GM06990 (cell line): Measurements from ENCODE around the gene PPEF2.

Experiments
- DNase-seq: peaks from one replicate; pipeline ENCODE4 v3.0.0-alpha.2; 2011; ENCODE audit not compliant: insufficient read length; ENCODE audit errors: extremely low read depth
- H3K27me3 ChIP-seq: replicated peaks from 2 replicates; pipeline ENCODE4 v1.6.0; 2011; ENCODE audit warnings: low read length; ENCODE audit not compliant: control insufficient read depth, insufficient read depth
- H3K36me3 ChIP-seq: 2 replicates; pipeline ENCODE4 v1.5.1; 2011; ENCODE audit warnings: low read length; ENCODE audit not compliant: control insufficient read depth, insufficient read depth
- H3K4me3 ChIP-seq: replicated peaks from 2 replicates; pipeline ENCODE4 v1.5.1; 2011; ENCODE audit warnings: low read depth, mild to moderate bottlenecking, control low read depth, low read length
- TF ChIP-seq, protein P1 (sequence below): IDR thresholded peaks from 2 replicates; pipeline ENCODE4 v1.5.1; 2011; ENCODE audit warnings: low read length, control low read depth, mild to moderate bottlenecking, inconsistent platforms; ENCODE audit not compliant: insufficient read depth, poor library complexity, severe bottlenecking

Gene PPEF2

GRCh38 chr4:75823812-75824211, 78.4 kb downstream of the PPEF2 start:
- TF ChIP-seq, protein P1, sequence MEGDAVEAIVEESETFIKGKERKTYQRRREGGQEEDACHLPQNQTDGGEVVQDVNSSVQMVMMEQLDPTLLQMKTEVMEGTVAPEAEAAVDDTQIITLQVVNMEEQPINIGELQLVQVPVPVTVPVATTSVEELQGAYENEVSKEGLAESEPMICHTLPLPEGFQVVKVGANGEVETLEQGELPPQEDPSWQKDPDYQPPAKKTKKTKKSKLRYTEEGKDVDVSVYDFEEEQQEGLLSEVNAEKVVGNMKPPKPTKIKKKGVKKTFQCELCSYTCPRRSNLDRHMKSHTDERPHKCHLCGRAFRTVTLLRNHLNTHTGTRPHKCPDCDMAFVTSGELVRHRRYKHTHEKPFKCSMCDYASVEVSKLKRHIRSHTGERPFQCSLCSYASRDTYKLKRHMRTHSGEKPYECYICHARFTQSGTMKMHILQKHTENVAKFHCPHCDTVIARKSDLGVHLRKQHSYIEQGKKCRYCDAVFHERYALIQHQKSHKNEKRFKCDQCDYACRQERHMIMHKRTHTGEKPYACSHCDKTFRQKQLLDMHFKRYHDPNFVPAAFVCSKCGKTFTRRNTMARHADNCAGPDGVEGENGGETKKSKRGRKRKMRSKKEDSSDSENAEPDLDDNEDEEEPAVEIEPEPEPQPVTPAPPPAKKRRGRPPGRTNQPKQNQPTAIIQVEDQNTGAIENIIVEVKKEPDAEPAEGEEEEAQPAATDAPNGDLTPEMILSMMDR: no peak
- H3K27me3 ChIP-seq: no peaks in the 10 kb centered on the region
- no peak for DNase-seq

DNA sequence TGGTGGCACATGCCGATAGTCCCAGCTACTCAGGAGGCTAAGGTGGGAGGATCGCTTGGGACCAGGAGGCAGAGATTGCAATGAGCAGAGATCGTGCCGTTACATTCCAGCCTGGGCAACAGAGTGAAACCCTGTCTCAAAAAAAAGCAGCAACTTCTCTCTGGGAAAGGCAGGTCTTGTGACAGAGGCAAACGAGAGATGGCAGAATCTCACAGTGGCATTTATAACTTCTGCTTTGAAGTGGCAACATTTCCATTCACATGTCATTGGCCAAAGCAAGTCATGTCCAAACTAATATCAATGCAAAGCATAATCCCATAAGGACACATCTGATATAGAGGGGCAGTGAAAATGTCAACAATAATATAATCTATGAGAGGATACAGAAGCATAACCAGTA, 79.8 kb downstream of the PPEF2 start:
- H3K4me3 ChIP-seq: no peak overlapping the region
- DNase-seq: no peak
- TF ChIP-seq, protein P1: no peak

More at GRCh38 chr4:75823812-75824211, 78.4 kb downstream of the PPEF2 start:
- no peaks in the 10 kb centered on the region for H3K36me3 ChIP-seq
- H3K4me3 ChIP-seq: no peak overlapping the region

DNA sequence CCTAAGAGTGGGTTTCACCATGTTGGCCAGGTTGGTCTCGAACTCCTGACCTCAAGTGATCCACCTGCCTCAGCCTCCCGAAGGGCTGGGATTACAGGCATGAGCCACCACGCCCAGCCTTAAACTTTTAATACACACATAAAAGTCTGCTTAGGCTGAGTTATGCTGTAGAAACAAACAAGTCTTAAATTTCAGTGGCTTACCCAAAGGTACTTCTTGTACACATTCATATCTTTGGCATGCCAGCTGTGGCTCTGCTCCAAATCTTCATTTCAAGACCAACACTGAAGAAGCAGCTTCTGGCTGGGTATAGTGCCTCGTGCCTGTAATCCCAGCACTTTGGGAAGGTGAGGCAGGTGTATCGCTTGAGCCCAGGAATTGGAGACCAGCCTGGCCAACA, 80.3 kb downstream of the PPEF2 start:
- no peak for DNase-seq
- Histone ChIP-seq H3K4me3 (no peak overlapping the region), H3K36me3 (no peaks in the 10 kb centered on the region), H3K27me3 (no peaks in the 10 kb centered on the region)
- TF ChIP-seq, protein P1: no peak

More for the DNA sequence above, 79.8 kb downstream of the PPEF2 start:
- H3K27me3 ChIP-seq: no peaks in the 10 kb centered on the region
- H3K36me3 ChIP-seq: no peaks in the 10 kb centered on the region

- TF ChIP-seq, protein P1: no peak
These were observed 81.0 kb downstream of the PPEF2 start for GRCh38 chr4:75821216-75821615.

DNA sequence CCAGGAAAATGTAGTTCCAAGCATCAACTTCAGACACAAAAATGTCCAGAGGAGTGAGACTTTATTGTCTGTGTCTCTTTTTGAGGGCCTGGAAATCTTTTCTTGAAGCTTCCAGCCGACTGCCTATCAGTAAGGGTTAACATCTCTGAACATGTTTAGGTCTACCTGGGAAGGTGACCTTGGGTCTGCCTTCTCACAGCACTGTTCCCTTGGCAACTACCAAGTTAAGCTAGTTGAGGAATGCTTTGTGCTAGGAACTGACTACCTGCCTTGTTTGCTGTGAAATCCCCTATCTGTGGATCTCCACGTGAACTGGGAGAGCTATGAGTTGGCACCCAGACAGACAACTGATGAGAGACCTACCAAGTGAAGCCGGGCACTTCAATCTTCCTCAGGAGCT, 81.6 kb downstream of the PPEF2 start:
- no peak for DNase-seq
- no peak overlapping the region for H3K4me3 ChIP-seq
- no peaks in the 10 kb centered on the region; the same call in 1 of the 2 replicates for H3K36me3 ChIP-seq
- TF ChIP-seq, protein P1: no peak
- no peaks in the 10 kb centered on the region for H3K27me3 ChIP-seq

More at GRCh38 chr4:75821216-75821615, 81.0 kb downstream of the PPEF2 start:
- Histone ChIP-seq H3K27me3 (no peaks in the 10 kb centered on the region), H3K4me3 (no peak overlapping the region), H3K36me3 (no peaks in the 10 kb centered on the region; the same call in 1 of the 2 replicates)
- DNase-seq: no peak

GRCh38 chr4:75820197-75820596, 82.1 kb downstream of the PPEF2 start:
- H3K36me3 ChIP-seq: peaks cover under 1% of the 10 kb centered on the region; the same call in 1 of the 2 replicates
- H3K27me3 ChIP-seq: no peaks in the 10 kb centered on the region
- DNase-seq: no peak
- TF ChIP-seq, protein P1: no peak
- H3K4me3 ChIP-seq: no peak overlapping the region
